ENCODE results near the gene NLGN2.

- TF ChIP-seq CTCF (IDR thresholded peaks at IDR 0.05) (no peak), EZH2 (IDR thresholded peaks at IDR 0.05; ENCODE audit: borderline replicate concordance, insufficient read depth, low read depth, low read length, poor library complexity, severe bottlenecking) (no peak)
These were observed 61.3 kb downstream of the NLGN2 start for GRCh38 chr17:7468804-7469389.
